SK-N-SH (cell line): ENCODE results near the gene CLMN.

Source experiments
- CHD2 ChIP-seq: fragments of 150-350 bp; IDR thresholded peaks from 2 replicates; pipeline ENCODE4 v1.6.1; 2018; ENCODE audit warnings: low read length; ENCODE audit not compliant: partially characterized antibody
- EP300 ChIP-seq, 2 experiments: IDR thresholded peaks; 2 replicates each; pipeline versions ENCODE4 v1.4.0 to v1.6.1; 2012; ENCODE audit warnings: borderline replicate concordance in 1 of 2, low read depth in 1 of 2, low read length in 1 of 2
- EZH2phosphoT487 ChIP-seq: fragments of 200-600 bp; sonication (generic); IDR thresholded peaks from 2 replicates; pipeline ENCODE4 v1.6.1; 2017; ENCODE audit warnings: low read depth, mixed run types, mild to moderate bottlenecking, antibody characterized with exemption, moderate library complexity, borderline replicate concordance
- GATA2 ChIP-seq: sonication (generic); formaldehyde crosslinking; IDR thresholded peaks from 2 replicates; pipeline ENCODE4 v1.5.0; 2020; ENCODE audit warnings: mild to moderate bottlenecking, missing genetic modification reagents
- MEF2A ChIP-seq: IDR thresholded peaks from 2 replicates; pipeline ENCODE4 v1.4.0; 2012; ENCODE audit warnings: low read depth, borderline replicate concordance
- MXI1 ChIP-seq: IDR thresholded peaks from 2 replicates; pipeline ENCODE4 v1.6.1; 2012; ENCODE audit warnings: mild to moderate bottlenecking, low read depth, low read length, improper control_type of control experiment
- SMC3 ChIP-seq: IDR thresholded peaks from 2 replicates; pipeline ENCODE4 v1.6.1; 2012; ENCODE audit warnings: low read depth, low read length, improper control_type of control experiment
- TAF1 ChIP-seq: IDR thresholded peaks from 2 replicates; pipeline ENCODE4 v1.6.1; 2012; ENCODE audit warnings: low read depth, mild to moderate bottlenecking, low read length, moderate library complexity, borderline replicate concordance
- TF ChIP-seq, protein P1 (sequence below): fragments of 200-600 bp; sonication (generic); IDR thresholded peaks from 2 replicates; pipeline ENCODE4 v1.6.1; 2017; ENCODE audit warnings: antibody characterized with exemption, mild to moderate bottlenecking, moderate library complexity
- TF ChIP-seq, protein P2 (sequence below): IDR thresholded peaks from 2 replicates; pipeline ENCODE4 v1.4.0; 2012; ENCODE audit warnings: low read depth, borderline replicate concordance

DNA sequence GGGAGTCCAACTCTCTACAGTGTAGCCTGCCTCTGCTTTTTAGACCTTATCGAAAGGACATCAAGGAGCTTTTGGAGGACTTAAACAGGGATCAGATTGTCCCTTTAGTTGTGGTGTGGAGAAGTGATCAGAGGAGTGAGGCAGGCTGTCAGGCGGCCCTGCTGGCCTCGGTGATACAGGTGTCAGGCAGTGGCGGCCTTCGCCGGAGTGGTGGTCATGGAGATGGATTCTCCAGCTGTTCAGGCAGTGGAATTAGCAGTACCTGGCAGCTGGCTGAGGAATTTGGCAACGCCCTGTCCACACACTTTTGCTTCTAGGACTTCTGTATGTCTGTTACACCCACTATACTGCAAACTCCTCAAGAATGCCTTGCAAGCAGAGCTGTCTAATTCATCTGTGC lies 4.2 kb upstream of the CLMN start:
- TF ChIP-seq, protein P1, sequence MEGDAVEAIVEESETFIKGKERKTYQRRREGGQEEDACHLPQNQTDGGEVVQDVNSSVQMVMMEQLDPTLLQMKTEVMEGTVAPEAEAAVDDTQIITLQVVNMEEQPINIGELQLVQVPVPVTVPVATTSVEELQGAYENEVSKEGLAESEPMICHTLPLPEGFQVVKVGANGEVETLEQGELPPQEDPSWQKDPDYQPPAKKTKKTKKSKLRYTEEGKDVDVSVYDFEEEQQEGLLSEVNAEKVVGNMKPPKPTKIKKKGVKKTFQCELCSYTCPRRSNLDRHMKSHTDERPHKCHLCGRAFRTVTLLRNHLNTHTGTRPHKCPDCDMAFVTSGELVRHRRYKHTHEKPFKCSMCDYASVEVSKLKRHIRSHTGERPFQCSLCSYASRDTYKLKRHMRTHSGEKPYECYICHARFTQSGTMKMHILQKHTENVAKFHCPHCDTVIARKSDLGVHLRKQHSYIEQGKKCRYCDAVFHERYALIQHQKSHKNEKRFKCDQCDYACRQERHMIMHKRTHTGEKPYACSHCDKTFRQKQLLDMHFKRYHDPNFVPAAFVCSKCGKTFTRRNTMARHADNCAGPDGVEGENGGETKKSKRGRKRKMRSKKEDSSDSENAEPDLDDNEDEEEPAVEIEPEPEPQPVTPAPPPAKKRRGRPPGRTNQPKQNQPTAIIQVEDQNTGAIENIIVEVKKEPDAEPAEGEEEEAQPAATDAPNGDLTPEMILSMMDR, result no peak
- TF ChIP-seq TAF1 (no peak), CHD2 (no peak), SMC3 (no peak), MEF2A (no peak), GATA2 (CRISPR knock-in tag) (no peak), EP300 (IDR thresholded peaks at IDR 0.05; ENCODE audit: borderline replicate concordance in 1 of 2, low read depth in 1 of 2, low read length in 1 of 2) (no peak), EZH2phosphoT487 (no peak), MXI1 (no peak)
- TF ChIP-seq, protein P2, sequence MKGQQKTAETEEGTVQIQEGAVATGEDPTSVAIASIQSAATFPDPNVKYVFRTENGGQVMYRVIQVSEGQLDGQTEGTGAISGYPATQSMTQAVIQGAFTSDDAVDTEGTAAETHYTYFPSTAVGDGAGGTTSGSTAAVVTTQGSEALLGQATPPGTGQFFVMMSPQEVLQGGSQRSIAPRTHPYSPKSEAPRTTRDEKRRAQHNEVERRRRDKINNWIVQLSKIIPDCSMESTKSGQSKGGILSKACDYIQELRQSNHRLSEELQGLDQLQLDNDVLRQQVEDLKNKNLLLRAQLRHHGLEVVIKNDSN, result no peak
